H9 (cell line): Measurements from ENCODE around the gene MAP7. TPM values are rescaled to one million over a fixed set of nuclear protein-coding genes. Genes with fewer than 3 reads are reported as not detected.
A peak's percentile ranks its signal among the peaks of the same experiment; 100 is the strongest.

Source experiments
- DNase-seq: peaks from one replicate; pipeline ENCODE4 v3.0.0-alpha.2; 2017
- H2AFZ ChIP-seq: one replicate; pipeline ENCODE4 v1.6.1; 2013; ENCODE audit warnings: mild to moderate bottlenecking, low read length, control low read depth, moderate library complexity
- H2AK5ac ChIP-seq: 2 replicates; pipeline ENCODE4 v1.6.1; 2013; ENCODE audit warnings: low read length, control low read depth, mixed read lengths; ENCODE audit not compliant: insufficient read length
- H2BK120ac ChIP-seq: one replicate; pipeline ENCODE4 v1.6.1; 2013; ENCODE audit warnings: low read depth, mild to moderate bottlenecking, low read length, control low read depth, inconsistent platforms; ENCODE audit not compliant: poor library complexity, severe bottlenecking
- H2BK12ac ChIP-seq: 2 replicates; pipeline ENCODE4 v1.6.1; 2013; ENCODE audit warnings: low read length, control low read depth, mixed read lengths, low read depth; ENCODE audit not compliant: insufficient read length
- H2BK15ac ChIP-seq: 2 replicates; pipeline ENCODE4 v1.6.1; 2013; ENCODE audit warnings: low read depth, low read length, control low read depth
- H2BK20ac ChIP-seq: one replicate; pipeline ENCODE4 v1.6.1; 2013; ENCODE audit warnings: low read depth, mild to moderate bottlenecking, low read length, control low read depth, inconsistent platforms; ENCODE audit not compliant: poor library complexity, severe bottlenecking
- H2BK5ac ChIP-seq: 2 replicates; pipeline ENCODE4 v1.6.1; 2013; ENCODE audit warnings: low read length, control low read depth, mixed read lengths; ENCODE audit not compliant: insufficient read length
- H3K14ac ChIP-seq: 2 replicates; pipeline ENCODE4 v1.6.1; 2013; ENCODE audit warnings: low read length, control low read depth; ENCODE audit not compliant: insufficient read depth
- H3K18ac ChIP-seq: 2 replicates; pipeline ENCODE4 v1.6.1; 2013; ENCODE audit warnings: low read depth, mild to moderate bottlenecking, mixed read lengths, low read length, control low read depth; ENCODE audit not compliant: insufficient read length
- H3K23ac ChIP-seq: 2 replicates; pipeline ENCODE4 v1.6.1; 2013; ENCODE audit warnings: low read length, control low read depth, mixed read lengths, low read depth; ENCODE audit not compliant: insufficient read length
- H3K23me2 ChIP-seq: 2 replicates; pipeline ENCODE4 v1.6.1; 2013; ENCODE audit warnings: low read depth, mild to moderate bottlenecking, mixed read lengths, low read length, control low read depth; ENCODE audit not compliant: insufficient read length, poor library complexity, severe bottlenecking
- H3K27ac ChIP-seq: 2 replicates; pipeline ENCODE4 v1.5.1; 2013; ENCODE audit warnings: low read length, control low read depth, mixed read lengths, low read depth; ENCODE audit not compliant: insufficient read length
- H3K27me3 ChIP-seq: 2 replicates; pipeline ENCODE4 v1.6.1; 2013; ENCODE audit warnings: low read length, control low read depth, inconsistent platforms; ENCODE audit not compliant: insufficient read depth
- H3K4ac ChIP-seq: 2 replicates; pipeline ENCODE4 v1.6.1; 2013; ENCODE audit warnings: low read depth, mild to moderate bottlenecking, control low read depth, inconsistent platforms, low read length, moderate library complexity
- H3K4me1 ChIP-seq: 2 replicates; pipeline ENCODE4 v1.6.1; 2013; ENCODE audit warnings: low read length, control low read depth, inconsistent platforms; ENCODE audit not compliant: insufficient read depth
- H3K4me2 ChIP-seq: 2 replicates; pipeline ENCODE4 v1.6.1; 2013; ENCODE audit warnings: low read length, control low read depth, mixed read lengths; ENCODE audit not compliant: insufficient read length, insufficient read depth
- H3K56ac ChIP-seq: 2 replicates; pipeline ENCODE4 v1.6.1; 2013; ENCODE audit warnings: low read depth, mild to moderate bottlenecking, mixed read lengths, low read length, control low read depth; ENCODE audit not compliant: insufficient read length
- H3K79me1 ChIP-seq: 2 replicates; pipeline ENCODE4 v1.6.1; 2013; ENCODE audit warnings: low read depth, mild to moderate bottlenecking, moderate library complexity, low read length, control low read depth, inconsistent platforms; ENCODE audit not compliant: insufficient read depth, poor library complexity, severe bottlenecking
- H3K79me2 ChIP-seq: 2 replicates; pipeline ENCODE4 v1.6.1; 2013; ENCODE audit warnings: low read length, control low read depth, inconsistent platforms; ENCODE audit not compliant: insufficient read depth
- H3K9ac ChIP-seq: 2 replicates; pipeline ENCODE4 v1.6.1; 2013; ENCODE audit warnings: low read length, control low read depth, mixed read lengths; ENCODE audit not compliant: insufficient read length; ENCODE audit errors: extremely low read depth
- H3K9me3 ChIP-seq: one replicate; pipeline ENCODE4 v1.6.1; 2013; ENCODE audit warnings: low read depth, low read length, inconsistent platforms; ENCODE audit not compliant: control insufficient read depth
- H3T11ph ChIP-seq: one replicate; pipeline ENCODE4 v1.6.1; 2013; ENCODE audit warnings: mild to moderate bottlenecking, low read length, control low read depth, inconsistent platforms
- H4K20me1 ChIP-seq: one replicate; pipeline ENCODE4 v1.6.1; 2013; ENCODE audit not compliant: control insufficient read depth, insufficient read length, insufficient read depth
- H4K5ac ChIP-seq: 2 replicates; pipeline ENCODE4 v1.6.1; 2013; ENCODE audit warnings: low read depth, mild to moderate bottlenecking, mixed read lengths, low read length, control low read depth; ENCODE audit not compliant: insufficient read length
- H4K8ac ChIP-seq: replicated peaks from 2 replicates; pipeline ENCODE4 v1.6.1; 2013; ENCODE audit warnings: low read length, control low read depth, mixed read lengths, low read depth; ENCODE audit not compliant: insufficient read length
- H4K91ac ChIP-seq: 2 replicates; pipeline ENCODE4 v1.6.1; 2013; ENCODE audit warnings: low read depth, mild to moderate bottlenecking, moderate library complexity, mixed read lengths, low read length, control low read depth; ENCODE audit not compliant: insufficient read length
- H3K27ac Mint-ChIP-seq, 3 experiments: 2 replicates in 2 of 3; 3 replicates in 1 of 3; pipeline ENCODE4 v1.8.0; 2020 to 2021; ENCODE audit warnings: mixed read lengths in 3 of 3, mild to moderate bottlenecking in 1 of 3, moderate library complexity in 1 of 3
- H3K27me3 Mint-ChIP-seq: 2 replicates; pipeline ENCODE4 v1.8.0; 2021; ENCODE audit warnings: low read depth, mild to moderate bottlenecking, moderate library complexity, mixed read lengths
- H3K36me3 Mint-ChIP-seq, 3 experiments: 2 replicates in 2 of 3; 3 replicates in 1 of 3; pipeline ENCODE4 v1.8.0; 2020 to 2021; ENCODE audit warnings: low read depth in 3 of 3, mixed read lengths in 3 of 3; ENCODE audit not compliant: insufficient read depth in 1 of 3
- H3K4me1 Mint-ChIP-seq, 2 experiments: 2 replicates each; pipeline ENCODE4 v1.8.0; 2020; ENCODE audit warnings: mixed read lengths in 2 of 2
- H3K4me3 Mint-ChIP-seq, 2 experiments: 2 replicates in 1 of 2; 3 replicates in 1 of 2; pipeline ENCODE4 v1.8.0; 2020 to 2021; ENCODE audit warnings: mild to moderate bottlenecking in 2 of 2, mixed read lengths in 2 of 2, moderate library complexity in 1 of 2
- H3K9me3 Mint-ChIP-seq, 2 experiments: 2 replicates in 1 of 2; 3 replicates in 1 of 2; pipeline ENCODE4 v1.8.0; 2020; ENCODE audit warnings: mild to moderate bottlenecking in 2 of 2, mixed read lengths in 2 of 2, moderate library complexity in 1 of 2
- CTCF ChIP-seq: fragments of 200-600 bp; sonication (generic); conservative IDR thresholded peaks from 3 replicates; pipeline ENCODE4 v1.8.0; 2021; ENCODE audit warnings: antibody characterized with exemption, mild to moderate bottlenecking
- WGBS: extraction: QIAGEN DNeasy Blood & Tissue Kit; methylation state at CpG from one replicate; pipeline ENCODE4 v1.1.7; 2013; ENCODE audit warnings: missing lambda C conversion rate, low lambda C conversion rate, mixed read lengths; ENCODE audit not compliant: insufficient read length; ENCODE audit errors: extremely low coverage; 5-methylcytosine and 5-hydroxymethylcytosine counted together
- total RNA-seq: library from RNA; stranded (reverse); gene quantifications from 2 replicates; pipeline ENCODE4 v1.2.1, GENCODE V29; 2021

Gene MAP7
- total RNA-seq, 1 experiment from 2014 or later = 51.1 TPM

GRCh38 chr6:136511926-136512325 is 38.3 kb downstream of the MAP7 start:
- Mint-ChIP-seq H3K9me3 (no peaks in the 10 kb centered on the region; a peak in 1 of 5 replicates), H3K27ac (peak overlapping the region in 1 of 3 experiments; percentile 85; a peak in 2 of 7 replicates), H3K27me3 (no peaks in the 10 kb centered on the region), H3K4me3 (no peak overlapping the region), H3K36me3 (peaks cover 23 to 40% (median 24%) of the 10 kb centered on the region in 3 experiments; a peak in 6 of 7 replicates), H3K4me1 (peaks cover 11 to 21% of the 10 kb centered on the region in 2 experiments)
- Histone ChIP-seq H2BK20ac (no peak overlapping the region), H3K27me3 (no peaks in the 10 kb centered on the region), H4K8ac (no peak overlapping the region), H3K79me1 (peaks cover 6% of the 10 kb centered on the region), H4K20me1 (no peaks in the 10 kb centered on the region), H2AK5ac (no peak overlapping the region), H3K4me2 (no peak overlapping the region), H2AFZ (no peak overlapping the region), H3T11ph (no peak overlapping the region), H2BK5ac (no peak overlapping the region), H4K5ac (no peak overlapping the region), H3K4me1 (peaks cover 2% of the 10 kb centered on the region), H2BK15ac (no peak overlapping the region), H2BK12ac (no peak overlapping the region), H3K27ac (no peak overlapping the region), H2BK120ac (no peak overlapping the region), H3K18ac (no peak overlapping the region), H3K79me2 (peaks cover 6% of the 10 kb centered on the region; the same call in 1 of the 2 replicates), H3K9ac (no peak overlapping the region), H3K23me2 (no peaks in the 10 kb centered on the region), H3K14ac (no peak overlapping the region), H4K91ac (no peak overlapping the region), H3K56ac (no peak overlapping the region), H3K4ac (no peak overlapping the region), H3K23ac (no peak overlapping the region), H3K9me3 (no peaks in the 10 kb centered on the region)
- DNase-seq = no peak
- TF ChIP-seq CTCF = no peak
- WGBS = no CpG with 5 or more reads among the region's 3 CpGs
